Renal cortical epithelial cell (primary cell): ENCODE data around the gene PARVB. TPM values are rescaled to one million over a fixed set of nuclear protein-coding genes. Genes with fewer than 3 reads are reported as not detected.
"Not testable (repeated sequence)": the region's sequence is repeated elsewhere in the genome, so short reads cannot be mapped to it uniquely, and the experiment has no call there.

Source experiments
- DNase-seq: peaks from one replicate; pipeline ENCODE4 v3.0.0-alpha.2; 2011; ENCODE audit warnings: low read depth
- total RNA-seq: library from RNA; depleted of rRNA; stranded (reverse); fragments of >200 nt; gene quantifications from 2 replicates; pipeline ENCODE4 v1.2.3, GENCODE V29; 2014

PARVB gene
- total RNA-seq, 1 donor from 2014 or later, result 20.3 TPM

GRCh38 chr22:44108806-44109385 lies 84.8 kb downstream of the PARVB start:
- no peak for DNase-seq

GRCh38 chr22:44109416-44109815 lies 85.3 kb downstream of the PARVB start:
- no peak for DNase-seq

GRCh38 chr22:44110656-44111055 lies 86.6 kb downstream of the PARVB start:
- not testable (repeated sequence) for DNase-seq

- DNase-seq, result no peak
These were observed 87.6 kb downstream of the PARVB start for GRCh38 chr22:44111562-44112155.

GRCh38 chr22:44112191-44112590 lies 88.1 kb downstream of the PARVB start:
- no peak for DNase-seq

GRCh38 chr22:44116331-44116730 lies 92.2 kb downstream of the PARVB start:
- no peak for DNase-seq

GRCh38 chr22:44116755-44117684 lies 92.9 kb downstream of the PARVB start:
- DNase-seq, result no peak

GRCh38 chr22:44117746-44118145 lies 93.6 kb downstream of the PARVB start:
- no peak for DNase-seq

GRCh38 chr22:44118645-44119315 lies 94.7 kb downstream of the PARVB start:
- no peak for DNase-seq

GRCh38 chr22:44119669-44120313 lies 95.7 kb downstream of the PARVB start:
- DNase-seq, result no peak

GRCh38 chr22:44120314-44120704 lies 96.2 kb downstream of the PARVB start:
- no peak for DNase-seq

- no peak for DNase-seq
These were observed 101.3 kb downstream of the PARVB start for GRCh38 chr22:44125421-44125820.

- no peak for DNase-seq
These were observed 102.7 kb downstream of the PARVB start for GRCh38 chr22:44126807-44127206.

GRCh38 chr22:44127356-44127755 lies 103.3 kb downstream of the PARVB start:
- DNase-seq, result no peak

- DNase-seq, result no peak
These were observed 105.0 kb downstream of the PARVB start for GRCh38 chr22:44128958-44129618.

- no peak for DNase-seq
These were observed 105.5 kb downstream of the PARVB start for GRCh38 chr22:44129619-44129976.

GRCh38 chr22:44130076-44130711 lies 106.1 kb downstream of the PARVB start:
- DNase-seq, result no peak

- no peak for DNase-seq
These were observed 107.3 kb downstream of the PARVB start for GRCh38 chr22:44131412-44131811.

GRCh38 chr22:44131989-44132685 lies 108.0 kb downstream of the PARVB start:
- DNase-seq, result no peak

GRCh38 chr22:44132724-44133123 lies 108.6 kb downstream of the PARVB start:
- no peak for DNase-seq
